H1 (cell line): ENCODE results near the gene FAM210A. TPM values are rescaled to one million over a fixed set of nuclear protein-coding genes. Genes with fewer than 3 reads are reported as not detected.
A peak's percentile ranks its signal among the peaks of the same experiment; 100 is the strongest.

Source experiments
- BCL11A ChIP-seq, 2 experiments: IDR thresholded peaks; one replicate each; pipeline ENCODE4 v1.6.1; 2011; ENCODE audit warnings: low read depth in 2 of 2, low read length in 2 of 2, mild to moderate bottlenecking in 2 of 2
- CBX8 ChIP-seq: fragments of 300-800, 300-1000 bp; sonication (generic); IDR thresholded peaks from 2 replicates; pipeline ENCODE4 v1.7.1; 2016; ENCODE audit warnings: low read depth, low read length, borderline replicate concordance
- CHD1 ChIP-seq: IDR thresholded peaks from 2 replicates; pipeline ENCODE4 v1.6.1; 2012; ENCODE audit warnings: low read depth, low read length, improper control_type of control experiment
- CTBP2 ChIP-seq: IDR thresholded peaks from 2 replicates; pipeline ENCODE4 v1.7.0; 2011; ENCODE audit warnings: borderline replicate concordance, mild to moderate bottlenecking, moderate library complexity, mixed read lengths, low read length; ENCODE audit not compliant: insufficient read depth, insufficient read length
- E2F6 ChIP-seq: IDR thresholded peaks from 2 replicates; pipeline ENCODE4 v1.6.1; 2012; ENCODE audit warnings: inconsistent platforms
- EP300 ChIP-seq, 2 experiments: IDR thresholded peaks; 1 replicate in 1 of 2; 2 replicates in 1 of 2; pipeline ENCODE4 v1.6.1; 2011 to 2012; ENCODE audit warnings: low read depth in 2 of 2, low read length in 2 of 2, mild to moderate bottlenecking in 2 of 2, borderline replicate concordance in 1 of 2, inconsistent platforms in 1 of 2, moderate library complexity in 1 of 2
- FOSL1 ChIP-seq: IDR thresholded peaks from 2 replicates; pipeline ENCODE4 v1.6.1; 2011; ENCODE audit warnings: mild to moderate bottlenecking, low read depth, low read length, moderate library complexity; ENCODE audit not compliant: insufficient read depth
- HDAC2 ChIP-seq, 2 experiments: fragments of 300-600 bp in 1 of 2; sonication (generic) in 1 of 2; IDR thresholded peaks; 2 replicates each; pipeline ENCODE4 v1.6.1; 2011 to 2012; ENCODE audit warnings: low read depth in 2 of 2, low read length in 2 of 2, mild to moderate bottlenecking in 2 of 2, moderate library complexity in 2 of 2, borderline replicate concordance in 1 of 2, inconsistent platforms in 1 of 2
- MAFK ChIP-seq: IDR thresholded peaks from 2 replicates; pipeline ENCODE4 v1.6.1; 2012; ENCODE audit warnings: low read depth, mild to moderate bottlenecking, improper control_type of control experiment, low read length
- NANOG ChIP-seq: IDR thresholded peaks from 2 replicates; pipeline ENCODE4 v1.6.1; 2011; ENCODE audit warnings: low read length, low read depth, mild to moderate bottlenecking, inconsistent platforms; ENCODE audit not compliant: insufficient read depth, poor library complexity, severe bottlenecking
- PHF8 ChIP-seq: fragments of 200-600 bp; sonication (generic); conservative IDR thresholded peaks from 2 replicates; pipeline ENCODE4 v1.7.1; 2012; ENCODE audit warnings: low read depth, mild to moderate bottlenecking, inconsistent platforms, low read length, moderate library complexity
- POU5F1 ChIP-seq: IDR thresholded peaks from 2 replicates; pipeline ENCODE4 v1.6.1; 2011; ENCODE audit warnings: low read depth, mild to moderate bottlenecking, low read length, moderate library complexity
- RAD21 ChIP-seq, 2 experiments: IDR thresholded peaks in 1 of 2; conservative IDR thresholded peaks in 1 of 2; 2 replicates each; pipeline ENCODE4 v1.6.1; 2011; ENCODE audit warnings: low read depth in 2 of 2, low read length in 2 of 2, improper control_type of control experiment in 1 of 2, inconsistent platforms in 1 of 2, mild to moderate bottlenecking in 1 of 2, moderate library complexity in 1 of 2
- RBBP5 ChIP-seq: IDR thresholded peaks from 2 replicates; pipeline ENCODE4 v1.7.1; 2012; ENCODE audit warnings: low read depth, mild to moderate bottlenecking, inconsistent platforms, low read length, moderate library complexity, borderline replicate concordance
- RNF2 ChIP-seq: fragments of 200-900, 300-1000 bp; sonication (generic); IDR thresholded peaks from 2 replicates; pipeline ENCODE4 v1.7.1; 2016; ENCODE audit warnings: borderline replicate concordance, low read depth, mild to moderate bottlenecking, antibody characterized with exemption, low read length; ENCODE audit not compliant: poor library complexity, severe bottlenecking; ENCODE audit errors: missing control alignments
- SIN3A ChIP-seq, 2 experiments: IDR thresholded peaks in 1 of 2; conservative IDR thresholded peaks in 1 of 2; 2 replicates each; pipeline ENCODE4 v1.6.1; 2011 to 2012; ENCODE audit warnings: low read length in 2 of 2, improper control_type of control experiment in 1 of 2, low read depth in 1 of 2, mild to moderate bottlenecking in 1 of 2
- SP1 ChIP-seq: IDR thresholded peaks from 2 replicates; pipeline ENCODE4 v1.6.1; 2011; ENCODE audit warnings: low read depth, low read length
- SP2 ChIP-seq: IDR thresholded peaks from 2 replicates; pipeline ENCODE4 v1.6.1; 2012; ENCODE audit warnings: mild to moderate bottlenecking, low read length, inconsistent platforms
- SUZ12 ChIP-seq: fragments of 200-600 bp; sonication (generic); IDR thresholded peaks from 2 replicates; pipeline ENCODE4 v1.6.1; 2012; ENCODE audit warnings: mild to moderate bottlenecking, inconsistent platforms, low read length, moderate library complexity, mixed read lengths
- TAF7 ChIP-seq: optimal IDR thresholded peaks from 2 replicates; pipeline ENCODE3; 2011; ENCODE audit warnings: low read depth, mild to moderate bottlenecking, inconsistent platforms, low read length, moderate library complexity, borderline replicate concordance
- YY1 ChIP-seq: IDR thresholded peaks from 2 replicates; pipeline ENCODE4 v1.6.1; 2011; ENCODE audit warnings: low read depth, mild to moderate bottlenecking, low read length
- polyA plus RNA-seq, 7 experiments: library from polyadenylated mRNA; depleted of rRNA in 3 of 7; stranded (reverse) in 5 of 7; unstranded in 2 of 7; fragments of >200 nt in 5 of 7; fragments of 200-250 nt in 2 of 7; gene quantifications; 1 replicate in 5 of 7; 2 replicates in 1 of 7; 4 replicates in 1 of 7; pipeline versions ENCODE4 v1.2.1 to v1.2.3, GENCODE V29; 2011 to 2013; ENCODE audit warnings: missing spikeins in 2 of 7, mixed read lengths in 2 of 7
- total RNA-seq: library from RNA; stranded (reverse); fragmentation: NEBNext Ultra II Directional; extraction: Animal tissue kit (Norgen Biotek cat#: 25700); gene quantifications from 2 replicates; pipeline ENCODE4 v1.2.1, GENCODE V29; 2021

The FAM210A gene
- total and polyA plus RNA-seq, 2 of the 8 experiments (the other 6 are each of a cell fraction or from before 2014, with no cell fraction given), result 8.2 to 25.4 TPM

DNA sequence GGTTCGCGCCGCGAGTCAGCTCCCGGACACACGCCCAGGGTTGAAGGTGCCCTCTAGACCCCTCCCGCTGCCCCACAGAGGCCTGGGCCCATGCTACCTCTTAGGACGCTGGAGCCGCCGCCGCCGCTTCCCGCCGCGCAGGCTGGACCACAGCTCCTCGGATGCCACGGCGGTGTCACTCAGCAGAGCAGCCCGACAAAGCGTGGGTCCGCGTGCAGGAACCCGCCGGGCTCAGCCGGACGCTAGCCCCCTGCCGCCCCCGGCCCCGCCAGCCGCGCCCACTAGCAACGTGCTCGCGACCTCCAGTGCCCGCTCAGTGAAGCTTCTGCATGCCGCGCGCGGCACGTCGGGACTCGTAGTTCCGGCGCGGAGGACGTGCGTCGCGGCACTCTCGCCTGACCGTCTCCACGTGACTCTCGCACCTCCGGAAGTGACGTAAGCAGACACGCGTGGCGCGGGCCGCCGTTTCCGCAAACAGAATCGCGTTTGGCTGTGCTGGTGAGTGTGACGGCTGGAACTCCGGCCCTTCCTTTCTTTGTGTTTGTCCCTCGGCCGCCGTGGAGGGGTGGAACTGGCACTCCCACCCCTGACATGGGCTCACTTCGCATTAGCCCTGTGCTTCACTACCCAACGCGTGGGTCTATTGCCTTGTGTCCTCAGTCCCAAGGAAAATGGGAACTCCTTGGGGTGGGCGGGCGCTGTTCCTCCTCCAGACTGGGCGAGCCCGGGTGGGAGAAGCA is at the start of gene FAM210A, which contains the start of gene RNMT (continued):
- no peak for TF ChIP-seq YY1
- TF ChIP-seq MAFK, result no peak
- peak; percentile 75; the same call in 1 of the 2 replicates for TF ChIP-seq RBBP5
- TF ChIP-seq CHD1, result no peak
- TF ChIP-seq SP2, result no peak
- TF ChIP-seq TAF7, result no peak
- TF ChIP-seq E2F6, result no peak; the same call in 1 of the 2 replicates
- TF ChIP-seq SIN3A (conservative IDR thresholded peaks at IDR 0.05 in 1 of 2, IDR thresholded peaks at IDR 0.05 in 1 of 2; ENCODE audit: low read depth in 1 of 2, low read length in 2 of 2), result peak; percentile 55 to 84; a peak in 2 of 4 replicates
- TF ChIP-seq SUZ12, result no peak; the same call in 1 of the 2 replicates
- TF ChIP-seq PHF8, result peak; percentile 85
- no peak for TF ChIP-seq POU5F1
- peak; percentile 7 to 95; a peak in 2 of 4 replicates for TF ChIP-seq HDAC2 (IDR thresholded peaks at IDR 0.05; ENCODE audit: borderline replicate concordance in 1 of 2, low read depth in 2 of 2, low read length in 2 of 2)
- no peak for TF ChIP-seq NANOG
- TF ChIP-seq EP300 (IDR thresholded peaks at IDR 0.05; ENCODE audit: borderline replicate concordance in 1 of 2, low read depth in 2 of 2, low read length in 2 of 2), result no peak
- no peak for TF ChIP-seq BCL11A (IDR thresholded peaks at IDR 0.05; ENCODE audit: low read depth in 2 of 2, low read length in 2 of 2)
- no peak for TF ChIP-seq CTBP2
- no peak for TF ChIP-seq SP1
- no peak for TF ChIP-seq CBX8
- no peak for TF ChIP-seq RNF2
- TF ChIP-seq RAD21 (IDR thresholded peaks at IDR 0.05 in 1 of 2, conservative IDR thresholded peaks at IDR 0.05 in 1 of 2; ENCODE audit: low read depth in 2 of 2, low read length in 2 of 2), result no peak
- no peak for TF ChIP-seq FOSL1
